Ovary (tissue), 9 donors: ENCODE measurements around the gene COL6A3. TPM values are rescaled to one million over a fixed set of nuclear protein-coding genes. Genes with fewer than 3 reads are reported as not detected.
"Not testable (repeated sequence)": the region's sequence is repeated elsewhere in the genome, so short reads cannot be mapped to it uniquely, and the experiment has no call there.

Experiments used
- DNase-seq, 5 donors: peaks; one replicate each; pipeline ENCODE4 v3.0.0-alpha.2; 2019 to 2020
- H3K27ac ChIP-seq, 2 donors: fragments of 200-600 bp; one replicate each; pipeline versions ENCODE4 v1.5.1 to v1.8.0; 2019 to 2022
- H3K27me3 ChIP-seq: fragments of 200-600 bp; one replicate; pipeline ENCODE4 v1.8.0; 2022
- H3K36me3 ChIP-seq: fragments of 200-600 bp; sonication (generic); one replicate; pipeline ENCODE4 v1.5.1; 2019
- H3K4me1 ChIP-seq: one replicate; pipeline ENCODE4 v1.8.1; 2013; ENCODE audit warnings: mild to moderate bottlenecking, moderate library complexity; ENCODE audit not compliant: insufficient read depth
- H3K4me3 ChIP-seq: fragments of 200-600 bp; sonication (generic); one replicate; pipeline ENCODE4 v1.5.1; 2017
- H3K9me3 ChIP-seq, 2 donors: fragments of 200-600 bp in 1 of 2; sonication (generic) in 1 of 2; one replicate each; pipeline versions ENCODE4 v1.5.1 to v1.8.1; 2013 to 2019; ENCODE audit warnings: mild to moderate bottlenecking in 1 of 2, moderate library complexity in 1 of 2
- EP300 ChIP-seq: sonication (generic); formaldehyde crosslinking; IDR thresholded peaks from one replicate; pipeline ENCODE4 v1.6.1; 2017; ENCODE audit warnings: antibody characterized with exemption
- POLR2A ChIP-seq: fragments of 450-650 bp; IDR thresholded peaks from one replicate; pipeline ENCODE4 v1.6.1; 2017; ENCODE audit warnings: antibody characterized with exemption, mild to moderate bottlenecking, moderate library complexity
- WGBS, 3 donors: extraction: QIAGEN DNeasy Blood & Tissue Kit in 1 of 3; methylation state at CpG; one replicate each; pipeline versions ENCODE4 v1.1.5 to v1.1.7; 2013 to 2017; 5-methylcytosine and 5-hydroxymethylcytosine counted together
- intact Hi-C, 4 donors: fragments of 100-400 bp; cut with DNase I; formaldehyde crosslinking; loops; one replicate each; pipeline versions ENCODE4 v1.11.0 to v1.15.1; 2022 to 2023
- polyA plus RNA-seq, 2 donors: library from polyadenylated mRNA; stranded (reverse); fragments of 200-250 nt in 1 of 2; fragments of 350-450 nt in 1 of 2; fragmentation: Illumina TruSeq in 1 of 2; extraction: RNeasy Lipid Tissue Mini Kit (QIAGEN cat#74804) in 1 of 2; gene quantifications; one replicate each; pipeline ENCODE4 v1.2.3, GENCODE V29; 2013 to 2014
- total RNA-seq, 7 donors: library from RNA; depleted of rRNA in 2 of 7; stranded (reverse); fragments of >200 nt in 2 of 7; fragmentation: NEBNext Ultra II Directional in 3 of 7; extraction: Animal tissue kit (Norgen Biotek cat#: 25700) in 3 of 7; gene quantifications; one replicate each; pipeline versions ENCODE4 v1.1.0 to v1.2.4, GENCODE V29; 2016 to 2023
- TF ChIP-seq, protein P1 (sequence below), 3 donors: fragments of 450-650 bp in 2 of 3; fragments of 200-600 bp in 1 of 3; IDR thresholded peaks; one replicate each; pipeline versions ENCODE4 v1.5.1 to v1.8.0; 2016 to 2022; ENCODE audit warnings: antibody characterized with exemption in 3 of 3, mild to moderate bottlenecking in 1 of 3
- donor health status: DM: no; HTN: no; CAD: no; lungs with moderate emphysema.
- donor health status: DM: no; HTN: no; CAD: no.
- donor health status: Bipolar disorder and iron deficiency.
- donor health status: DM: yes; HTN: yes; CAD: no.
- donor health status: DM: no; HTN: no; CAD: no.
- donor health status: DM: yes; HTN: yes; CAD: no.

Gene COL6A3
- total and polyA plus RNA-seq, 9 donors, result 105 to 520 (median 378) TPM

DNA sequence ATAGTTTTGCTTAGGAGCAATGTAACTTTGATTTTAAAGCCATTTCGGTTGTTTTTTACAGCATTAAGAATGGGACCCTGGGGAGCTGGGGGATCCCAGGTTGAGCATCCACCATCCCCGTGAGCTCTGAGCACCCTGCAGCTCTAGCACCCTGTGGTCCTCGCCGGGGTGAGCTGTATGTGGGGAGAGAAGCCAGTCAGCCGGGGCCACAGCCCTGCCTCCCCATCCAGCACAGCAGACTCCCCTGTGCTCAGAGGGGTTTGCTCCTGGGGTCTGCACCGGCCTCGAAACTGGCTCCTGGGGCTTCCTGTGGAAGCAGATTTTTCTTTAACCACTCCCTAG, 1.3 kb downstream of the COL6A3 start:
- peak overlapping the region; percentile 55 for H3K4me3 ChIP-seq
- 10 to 20% (median 18%) methylated on average over 7 of the region's 7 CpGs for WGBS, 3 donors
- peaks cover 5% of the 10 kb centered on the region for H3K4me1 ChIP-seq
- H3K36me3 ChIP-seq, result no peaks in the 10 kb centered on the region
- H3K9me3 ChIP-seq, result no peaks in the 10 kb centered on the region
- peak overlapping the region; percentile 88 for H3K27ac ChIP-seq
- no peak for TF ChIP-seq POLR2A
- TF ChIP-seq, protein P1, sequence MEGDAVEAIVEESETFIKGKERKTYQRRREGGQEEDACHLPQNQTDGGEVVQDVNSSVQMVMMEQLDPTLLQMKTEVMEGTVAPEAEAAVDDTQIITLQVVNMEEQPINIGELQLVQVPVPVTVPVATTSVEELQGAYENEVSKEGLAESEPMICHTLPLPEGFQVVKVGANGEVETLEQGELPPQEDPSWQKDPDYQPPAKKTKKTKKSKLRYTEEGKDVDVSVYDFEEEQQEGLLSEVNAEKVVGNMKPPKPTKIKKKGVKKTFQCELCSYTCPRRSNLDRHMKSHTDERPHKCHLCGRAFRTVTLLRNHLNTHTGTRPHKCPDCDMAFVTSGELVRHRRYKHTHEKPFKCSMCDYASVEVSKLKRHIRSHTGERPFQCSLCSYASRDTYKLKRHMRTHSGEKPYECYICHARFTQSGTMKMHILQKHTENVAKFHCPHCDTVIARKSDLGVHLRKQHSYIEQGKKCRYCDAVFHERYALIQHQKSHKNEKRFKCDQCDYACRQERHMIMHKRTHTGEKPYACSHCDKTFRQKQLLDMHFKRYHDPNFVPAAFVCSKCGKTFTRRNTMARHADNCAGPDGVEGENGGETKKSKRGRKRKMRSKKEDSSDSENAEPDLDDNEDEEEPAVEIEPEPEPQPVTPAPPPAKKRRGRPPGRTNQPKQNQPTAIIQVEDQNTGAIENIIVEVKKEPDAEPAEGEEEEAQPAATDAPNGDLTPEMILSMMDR (IDR thresholded peaks at IDR 0.05), result no peak
- TF ChIP-seq EP300, result no peak
- no peaks in the 10 kb centered on the region for H3K27me3 ChIP-seq
- peak in 1 of 5 donors; percentile 50 for DNase-seq
- intact Hi-C loops, result loop anchor here (5.0 to 10.0 kb wide), 9 partner anchors 62 to 320 kb away; no protein-coding TSS in a partner anchor

DNA sequence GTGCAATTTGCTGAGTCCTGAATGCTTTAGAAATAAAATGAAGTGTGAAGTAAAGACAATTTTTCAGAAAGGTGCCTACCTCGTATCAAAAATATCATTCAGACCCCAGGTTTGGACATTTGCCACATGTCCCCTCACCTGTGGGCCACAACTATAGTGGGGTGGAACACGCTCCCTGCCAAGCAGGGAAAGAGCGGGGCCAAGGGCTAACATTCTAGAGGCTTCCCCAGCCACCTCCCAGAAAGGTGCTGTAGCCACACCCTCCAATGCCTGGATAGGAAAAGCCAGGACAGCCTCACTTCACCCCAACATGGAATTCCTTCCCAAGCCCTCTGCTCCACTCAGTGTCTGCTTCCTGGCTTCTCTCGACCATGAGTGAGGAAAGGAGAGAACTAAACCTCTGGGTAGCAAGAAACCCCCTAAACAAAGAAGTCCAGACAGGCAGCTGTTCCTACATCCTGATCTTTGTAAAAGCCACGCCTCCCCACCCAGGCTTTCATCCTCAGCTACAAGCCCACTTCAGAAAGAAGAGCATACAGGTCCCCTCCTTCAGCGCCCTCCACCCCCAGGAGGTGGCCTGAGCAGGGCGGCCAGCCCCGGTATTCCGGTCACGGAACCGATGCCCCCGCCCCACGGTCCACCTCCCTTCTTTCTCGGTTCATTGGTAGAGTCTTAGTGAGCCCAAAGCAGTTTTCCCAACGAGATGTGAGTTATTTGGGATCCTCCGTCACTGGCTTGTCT, 2.1 kb downstream of the COL6A3 start:
- WGBS, 3 donors, result 13 to 20% (median 16%) methylated on average over 16 of the region's 16 CpGs
- Histone ChIP-seq H3K4me1 (peaks cover 9% of the 10 kb centered on the region), H3K36me3 (no peaks in the 10 kb centered on the region), H3K27ac (peak overlapping the region; percentile 88), H3K27me3 (no peaks in the 10 kb centered on the region), H3K4me3 (peak overlapping the region; percentile 55), H3K9me3 (no peaks in the 10 kb centered on the region)
- DNase-seq, result peak; percentile 61 to 70 (median 63)
- TF ChIP-seq POLR2A (peak; percentile 25), EP300 (no peak)
- TF ChIP-seq, protein P1 (IDR thresholded peaks at IDR 0.05), result no peak
- intact Hi-C loops, result loop anchor here (5.0 to 10.0 kb wide), 9 partner anchors 63 to 320 kb away; no protein-coding TSS in a partner anchor

DNA sequence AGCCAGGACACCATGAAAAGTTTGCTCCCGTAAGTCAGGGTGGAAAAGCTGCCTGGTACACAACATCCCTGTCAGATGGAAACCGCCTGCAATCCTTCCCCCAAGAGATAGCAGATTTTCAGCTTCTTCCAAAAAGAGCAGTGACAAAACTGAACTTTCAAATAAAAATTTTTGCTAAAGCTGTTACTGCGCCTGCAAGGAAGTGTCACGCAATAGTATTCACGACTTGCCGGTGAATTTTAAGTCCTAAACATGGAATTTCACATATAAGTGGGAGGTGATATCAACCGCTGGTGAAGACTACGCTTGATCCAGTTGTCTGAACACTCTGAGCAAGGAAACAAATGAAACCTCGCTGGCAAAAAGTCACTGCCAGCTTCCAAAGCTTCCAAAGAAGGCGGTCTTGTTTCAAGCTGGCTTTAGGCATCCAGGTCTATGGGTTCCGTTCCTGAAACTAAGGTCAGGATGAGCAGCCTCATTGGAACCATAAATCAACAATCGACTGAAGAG, 2.8 kb downstream of the COL6A3 start:
- Histone ChIP-seq H3K27me3 (no peaks in the 10 kb centered on the region), H3K9me3 (no peaks in the 10 kb centered on the region), H3K36me3 (no peaks in the 10 kb centered on the region), H3K27ac (peak overlapping the region; percentile 59 to 88), H3K4me3 (peak overlapping the region; percentile 55), H3K4me1 (peaks cover 9% of the 10 kb centered on the region)
- DNase-seq, result peak in 1 of 5 donors; percentile 31
- intact Hi-C loops, result loop anchor here (5.0 to 10.0 kb wide), 9 partner anchors 64 to 319 kb away; no protein-coding TSS in a partner anchor
- TF ChIP-seq EP300 (no peak), POLR2A (no peak)
- TF ChIP-seq, protein P1 (IDR thresholded peaks at IDR 0.05), result no peak
- 9 to 19% (median 17%) methylated on average over 12 of the region's 12 CpGs for WGBS, 3 donors

DNA sequence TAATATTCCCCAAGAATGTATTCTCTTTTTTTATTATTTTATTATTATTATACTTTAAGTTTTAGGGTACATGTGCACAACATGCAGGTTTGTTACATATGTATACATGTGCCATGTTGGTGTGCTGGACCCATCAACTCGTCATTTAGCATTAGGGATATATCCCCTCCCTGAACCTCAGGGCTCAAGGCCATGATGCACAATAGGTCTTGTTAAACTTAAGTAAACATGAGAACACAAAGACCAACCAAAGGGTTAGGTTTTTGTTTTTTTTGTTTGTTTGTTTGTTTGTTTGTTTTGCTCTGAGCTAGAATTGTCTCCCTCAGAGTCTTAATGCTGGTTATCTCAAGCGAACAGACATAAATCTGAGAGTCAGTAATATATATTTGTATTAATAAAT, 4.7 kb downstream of the COL6A3 start:
- H3K36me3 ChIP-seq, H3K4me3 ChIP-seq, intact Hi-C loops, H3K9me3 ChIP-seq, H3K27me3 ChIP-seq, DNase-seq: not testable (repeated sequence)
- peak overlapping the region in 1 of 2 donors; percentile 88 for H3K27ac ChIP-seq
- 76 to 92% (median 83%) methylated on average over 2 of the region's 2 CpGs for WGBS, 3 donors
- peaks cover 14% of the 10 kb centered on the region for H3K4me1 ChIP-seq
